Measurements from ENCODE around the gene BHLHA15.

DNA sequence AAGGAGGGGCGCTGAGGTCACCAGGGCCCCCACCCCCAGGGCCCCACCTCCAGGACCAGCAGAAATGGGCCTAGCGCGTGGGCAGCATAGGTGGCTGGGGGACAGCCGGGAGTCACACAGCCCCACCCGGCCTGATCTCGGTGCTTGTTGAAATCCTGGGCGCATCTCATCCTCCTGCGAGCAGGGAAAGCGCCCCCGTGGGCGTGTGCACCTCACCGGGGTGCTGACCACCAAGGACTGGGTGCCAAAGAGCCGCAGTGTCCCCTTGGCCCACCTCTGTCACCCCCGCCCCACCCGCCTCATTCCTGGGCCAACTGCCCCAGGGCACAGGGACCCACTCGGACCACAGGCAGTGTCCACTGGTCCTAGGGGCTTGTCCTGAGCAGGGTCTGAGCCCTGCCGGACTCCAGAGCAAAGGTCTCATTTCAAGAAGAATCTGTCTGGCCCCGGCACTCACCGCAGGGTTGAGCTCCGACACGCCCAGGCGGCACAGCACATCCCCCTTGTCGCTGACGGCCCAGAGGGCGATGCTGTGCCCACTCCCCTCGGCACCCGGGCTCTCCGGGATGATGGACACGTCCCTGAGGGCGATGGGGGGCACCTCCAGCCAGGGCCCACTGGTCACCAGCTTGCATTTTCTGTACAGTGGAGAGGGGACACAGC, 11.4 kb downstream of the BHLHA15 start:
- TF ChIP-seq, protein P1, sequence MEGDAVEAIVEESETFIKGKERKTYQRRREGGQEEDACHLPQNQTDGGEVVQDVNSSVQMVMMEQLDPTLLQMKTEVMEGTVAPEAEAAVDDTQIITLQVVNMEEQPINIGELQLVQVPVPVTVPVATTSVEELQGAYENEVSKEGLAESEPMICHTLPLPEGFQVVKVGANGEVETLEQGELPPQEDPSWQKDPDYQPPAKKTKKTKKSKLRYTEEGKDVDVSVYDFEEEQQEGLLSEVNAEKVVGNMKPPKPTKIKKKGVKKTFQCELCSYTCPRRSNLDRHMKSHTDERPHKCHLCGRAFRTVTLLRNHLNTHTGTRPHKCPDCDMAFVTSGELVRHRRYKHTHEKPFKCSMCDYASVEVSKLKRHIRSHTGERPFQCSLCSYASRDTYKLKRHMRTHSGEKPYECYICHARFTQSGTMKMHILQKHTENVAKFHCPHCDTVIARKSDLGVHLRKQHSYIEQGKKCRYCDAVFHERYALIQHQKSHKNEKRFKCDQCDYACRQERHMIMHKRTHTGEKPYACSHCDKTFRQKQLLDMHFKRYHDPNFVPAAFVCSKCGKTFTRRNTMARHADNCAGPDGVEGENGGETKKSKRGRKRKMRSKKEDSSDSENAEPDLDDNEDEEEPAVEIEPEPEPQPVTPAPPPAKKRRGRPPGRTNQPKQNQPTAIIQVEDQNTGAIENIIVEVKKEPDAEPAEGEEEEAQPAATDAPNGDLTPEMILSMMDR (conservative IDR thresholded peaks at IDR 0.05 in 1 of 2, IDR thresholded peaks at IDR 0.05 in 1 of 2; ENCODE audit: low read depth in 1 of 2, low read length in 2 of 2) = no peak
- TF ChIP-seq EZH2 (IDR thresholded peaks at IDR 0.05; ENCODE audit: low read length, missing control alignments) = no peak
